Colon (tissue), 2 donors: ENCODE data around the gene C11orf91.
"Not testable (repeated sequence)": the region's sequence is repeated elsewhere in the genome, so short reads cannot be mapped to it uniquely, and the experiment has no call there.

Experiments
- FAIRE-seq: peaks from 2 replicates; lab custom pipeline; 2012; peaks lifted over from hg19 to GRCh38; lab: Jason Lieb, UNC
- donor health status: control.
- donor health status: control.

C11orf91 gene

GRCh38 chr11:33721984-33722383 is 21.4 kb upstream of the C11orf91 start:
- no peak for FAIRE-seq

DNA sequence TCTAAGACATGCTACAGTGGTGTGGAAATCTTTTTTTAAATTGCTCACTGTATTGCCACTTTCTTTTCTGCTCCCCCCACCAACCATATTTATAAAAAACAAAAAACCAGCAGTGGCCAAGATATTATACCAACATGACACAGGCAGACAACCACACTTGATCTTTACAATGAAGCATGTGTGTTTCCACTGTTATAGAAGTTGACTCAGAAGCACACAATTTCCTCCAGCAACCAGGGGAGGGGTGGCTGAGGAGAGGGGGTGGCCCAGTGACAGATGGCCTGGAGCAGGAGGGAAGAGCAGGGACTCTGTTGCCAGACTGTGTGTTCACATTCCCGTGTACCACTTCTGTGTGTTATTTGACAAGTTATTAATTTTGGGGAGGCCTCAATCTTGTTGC is 20.8 kb upstream of the C11orf91 start:
- no peak for FAIRE-seq

- FAIRE-seq: no peak
These were observed 19.0 kb upstream of the C11orf91 start for GRCh38 chr11:33719587-33719986.

- no peak for FAIRE-seq
These were observed 17.8 kb upstream of the C11orf91 start for GRCh38 chr11:33718440-33718839.

GRCh38 chr11:33716243-33716642 is 15.6 kb upstream of the C11orf91 start:
- FAIRE-seq: no peak

DNA sequence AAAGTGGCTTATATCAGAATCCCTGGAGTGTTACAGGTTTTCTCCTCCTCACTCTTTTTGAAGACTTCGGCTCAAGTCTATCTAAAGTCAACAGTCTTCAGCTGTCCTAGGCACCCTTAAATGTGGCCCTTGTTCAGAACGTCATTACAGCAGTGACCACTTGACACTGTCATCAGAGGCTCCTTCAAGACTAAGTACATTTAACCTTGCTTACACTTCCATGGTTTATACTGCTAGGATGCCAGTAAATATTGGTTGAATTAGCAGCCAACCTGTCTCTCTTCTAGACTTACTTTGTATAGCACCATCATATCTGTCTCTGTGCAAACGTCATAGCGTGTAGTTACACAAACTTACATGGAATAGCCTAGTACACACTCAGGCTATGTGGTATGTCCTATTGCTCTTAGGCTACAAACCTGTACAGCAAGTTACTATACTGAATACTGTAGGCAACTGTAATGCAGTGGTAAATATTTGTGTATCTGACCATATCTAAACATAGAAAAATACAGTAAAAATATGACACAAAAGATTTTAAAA is 13.3 kb upstream of the C11orf91 start:
- no peak for FAIRE-seq

- no peak for FAIRE-seq
These were observed 12.7 kb upstream of the C11orf91 start for GRCh38 chr11:33713151-33713855.

GRCh38 chr11:33712436-33712835 is 11.8 kb upstream of the C11orf91 start:
- no peak for FAIRE-seq

- no peak for FAIRE-seq
These were observed 8.8 kb upstream of the C11orf91 start for GRCh38 chr11:33709466-33709865.

DNA sequence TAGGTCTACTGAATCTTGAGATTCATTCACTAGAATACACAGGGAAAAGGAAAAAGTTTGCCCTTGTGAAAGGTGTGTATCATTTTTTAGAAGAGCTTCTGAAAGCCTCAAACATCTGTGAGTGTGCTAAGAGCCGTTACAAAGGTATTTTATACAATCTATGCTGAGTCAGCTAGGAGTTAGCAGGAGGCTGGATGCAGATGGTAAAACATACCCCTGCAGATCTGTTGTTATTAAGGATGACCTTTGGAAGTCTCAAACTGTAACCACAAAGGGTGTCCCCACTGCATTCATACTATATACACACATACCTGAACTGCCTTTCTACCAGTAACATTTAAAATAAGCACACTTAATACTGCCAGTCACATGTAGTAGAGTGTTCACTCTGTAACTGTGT is 8.4 kb upstream of the C11orf91 start:
- FAIRE-seq: no peak

DNA sequence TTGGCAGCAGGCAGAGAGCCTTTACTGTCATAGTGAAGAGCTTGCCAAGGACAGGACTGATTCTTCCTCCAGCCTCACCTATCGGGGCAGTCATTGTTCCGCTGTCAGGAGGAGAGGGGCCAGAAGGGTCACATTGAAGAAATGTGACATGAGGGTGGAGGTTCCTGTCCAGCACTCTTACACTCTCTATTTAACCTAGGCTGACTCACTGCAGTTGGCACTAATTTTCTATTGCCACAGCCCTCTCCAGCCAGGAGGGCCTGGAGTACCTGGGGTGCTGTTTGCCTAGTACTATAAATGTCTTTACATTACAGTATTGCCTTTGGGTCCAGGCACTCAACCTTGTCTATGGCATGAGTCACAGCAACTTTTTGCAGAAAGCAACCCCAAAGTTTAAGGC is 7.2 kb upstream of the C11orf91 start:
- FAIRE-seq: not testable (repeated sequence)

DNA sequence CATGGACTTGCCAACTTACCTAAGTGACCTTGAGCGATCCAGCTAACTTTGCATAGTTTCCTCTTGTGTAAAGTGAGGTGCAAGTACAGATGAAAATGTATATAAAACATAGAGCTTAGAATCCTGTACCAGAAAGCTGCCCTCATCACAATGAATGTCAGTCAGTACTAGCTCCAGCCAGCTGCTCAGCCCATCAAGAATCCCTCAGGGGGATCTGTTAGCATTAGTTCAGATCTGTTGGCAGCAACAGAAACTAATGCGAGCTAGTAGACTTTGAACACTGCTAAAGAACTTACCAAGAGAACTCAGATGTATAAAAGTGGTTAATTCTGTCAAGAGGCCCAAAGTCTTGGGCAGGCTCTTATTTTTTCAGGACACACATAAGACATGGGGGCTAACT is 6.3 kb upstream of the C11orf91 start:
- FAIRE-seq: no peak

- FAIRE-seq: no peak
These were observed 5.9 kb upstream of the C11orf91 start for GRCh38 chr11:33706546-33706945.

GRCh38 chr11:33704240-33705002 is 3.8 kb upstream of the C11orf91 start:
- FAIRE-seq: no peak

- no peak for FAIRE-seq
These were observed 3.2 kb upstream of the C11orf91 start for GRCh38 chr11:33703788-33704187.

DNA sequence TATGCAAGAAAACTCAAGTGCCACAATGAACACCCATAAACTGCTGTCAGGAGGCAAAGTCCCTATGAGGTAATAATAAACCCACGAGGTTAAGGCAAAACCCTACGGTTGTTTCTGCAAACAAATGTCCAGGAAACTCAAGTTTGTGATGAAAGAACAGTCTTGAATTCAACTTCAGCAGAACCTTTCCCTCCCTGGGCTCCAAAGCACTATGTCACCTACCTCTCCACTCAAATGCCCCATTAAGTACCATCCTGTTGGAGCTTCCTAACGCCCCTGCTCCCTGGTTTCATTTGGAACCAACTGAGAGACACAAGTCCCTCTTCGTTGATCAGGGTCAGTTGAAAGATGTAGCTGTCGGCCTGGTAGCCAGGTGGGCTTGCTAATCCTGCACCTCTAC is 2.6 kb upstream of the C11orf91 start:
- no peak for FAIRE-seq

- no peak for FAIRE-seq
These were observed 940 bp upstream of the C11orf91 start for GRCh38 chr11:33701302-33702230.

- FAIRE-seq: no peak
These were observed 544 bp downstream of the C11orf91 start for GRCh38 chr11:33700063-33700501.

GRCh38 chr11:33699515-33700062 is 1.0 kb downstream of the C11orf91 start:
- no peak for FAIRE-seq

GRCh38 chr11:33698921-33699320 is 1.7 kb downstream of the C11orf91 start:
- no peak for FAIRE-seq

DNA sequence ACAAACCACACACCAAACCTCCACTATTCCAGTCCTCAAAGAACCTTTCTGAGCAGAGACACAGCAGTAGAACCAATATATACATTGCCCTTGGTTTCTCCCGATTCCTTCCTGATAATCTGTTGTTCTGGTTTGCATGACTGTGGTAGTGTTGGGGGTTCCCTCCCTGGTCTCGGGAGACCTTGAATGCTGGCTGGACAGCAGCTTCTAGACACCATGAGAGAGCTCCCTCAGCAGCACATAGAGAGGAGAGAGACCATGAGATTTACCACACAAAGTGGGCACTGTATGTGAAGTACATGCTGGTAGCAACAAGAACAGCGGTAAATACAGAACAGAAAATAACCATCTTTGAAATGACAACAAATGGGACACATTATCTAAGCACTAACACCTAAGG is 2.6 kb downstream of the C11orf91 start:
- FAIRE-seq: no peak
